HEK293T (cell line): ENCODE measurements around the gene GRID1.

Experiments used
- CTCF ChIA-PET: fragments of 350-600 bp; formaldehyde crosslinking; extraction: SDS; loops from one replicate; lab custom pipeline; 2021; ENCODE audit warnings: antibody characterized with exemption, inconsistent platforms; lab: Yijun Ruan, JAX
- POLR2A ChIA-PET: fragments of 350-600 bp; formaldehyde crosslinking; extraction: SDS; loops from one replicate; lab custom pipeline; 2020; ENCODE audit warnings: antibody characterized with exemption, inconsistent platforms; lab: Yijun Ruan, JAX
- DNase-seq: peaks from one replicate; pipeline ENCODE4 v3.0.0; 2012; ENCODE audit warnings: mixed read lengths; ENCODE audit errors: extremely low spot score
- ARNT ChIP-seq: fragments of 450-650 bp; IDR thresholded peaks from 2 replicates; pipeline ENCODE4 v1.6.1; 2017; ENCODE audit warnings: mild to moderate bottlenecking
- BHLHE40 ChIP-seq: fragments of 450-650 bp; IDR thresholded peaks from 2 replicates; pipeline ENCODE4 v1.6.1; 2016; ENCODE audit warnings: mild to moderate bottlenecking, moderate library complexity, borderline replicate concordance
- CTBP1 ChIP-seq: fragments of 450-650 bp; IDR thresholded peaks from 2 replicates; pipeline ENCODE4 v1.6.1; 2016; ENCODE audit warnings: borderline replicate concordance
- ELF4 ChIP-seq: fragments of 450-650 bp; IDR thresholded peaks from 2 replicates; pipeline ENCODE4 v1.6.1; 2017; ENCODE audit warnings: antibody characterized with exemption
- FOXA1 ChIP-seq: fragments of 450-650 bp; IDR thresholded peaks from 2 replicates; pipeline ENCODE4 v1.6.1; 2016; ENCODE audit warnings: mild to moderate bottlenecking
- FOXK2 ChIP-seq: fragments of 450-650 bp; IDR thresholded peaks from 2 replicates; pipeline ENCODE4 v1.6.1; 2016; ENCODE audit warnings: mild to moderate bottlenecking
- FOXM1 ChIP-seq: fragments of 450-650 bp; IDR thresholded peaks from 2 replicates; pipeline ENCODE4 v1.6.1; 2017; ENCODE audit warnings: mild to moderate bottlenecking, borderline replicate concordance
- HDGF ChIP-seq: fragments of 450-650 bp; IDR thresholded peaks from 2 replicates; pipeline ENCODE4 v1.6.1; 2017; ENCODE audit warnings: antibody characterized with exemption, borderline replicate concordance
- L3MBTL2 ChIP-seq: fragments of 450-650 bp; conservative IDR thresholded peaks from 2 replicates; pipeline ENCODE4 v1.6.1; 2016; ENCODE audit warnings: mild to moderate bottlenecking
- LEF1 ChIP-seq: fragments of 450-650 bp; IDR thresholded peaks from 2 replicates; pipeline ENCODE4 v1.6.1; 2017; ENCODE audit warnings: mild to moderate bottlenecking, borderline replicate concordance
- NFRKB ChIP-seq: fragments of 450-650 bp; IDR thresholded peaks from 2 replicates; pipeline ENCODE4 v1.6.1; 2016; ENCODE audit warnings: mild to moderate bottlenecking, moderate library complexity
- SP1 ChIP-seq: fragments of 450-650 bp; IDR thresholded peaks from 2 replicates; pipeline ENCODE4 v1.6.1; 2017
- SUZ12 ChIP-seq: fragments of 450-650 bp; IDR thresholded peaks from 2 replicates; pipeline ENCODE4 v1.6.1; 2016; ENCODE audit warnings: mild to moderate bottlenecking
- TARDBP ChIP-seq: fragments of 450-650 bp; IDR thresholded peaks from 2 replicates; pipeline ENCODE4 v1.6.1; 2016
- ZNF384 ChIP-seq: fragments of 450-650 bp; IDR thresholded peaks from 2 replicates; pipeline ENCODE4 v1.6.1; 2016
- TF ChIP-seq, protein P1 (sequence below): fragments of 450-650 bp; IDR thresholded peaks from 2 replicates; pipeline ENCODE4 v1.6.1; 2016

GRID1 gene

DNA sequence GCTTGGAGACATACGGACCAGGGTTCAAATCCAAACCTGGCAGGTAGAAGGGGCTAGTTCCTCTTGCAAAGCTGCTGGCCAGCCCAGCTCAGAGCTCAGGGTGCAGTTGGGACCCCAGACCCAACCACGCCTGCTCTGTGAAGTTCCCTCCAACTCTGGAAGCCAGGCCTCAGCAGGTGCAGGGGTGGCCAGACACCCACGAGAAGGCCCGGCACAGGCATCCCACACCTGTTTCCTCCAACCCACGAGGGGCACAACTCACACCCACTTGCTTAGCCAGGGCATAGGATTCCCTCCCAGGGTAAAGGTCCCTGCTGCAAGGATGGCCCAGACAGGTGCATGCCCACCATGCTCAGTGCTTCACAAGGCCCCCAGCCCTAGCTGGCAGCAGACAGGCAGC lies 262.4 kb downstream of the GRID1 start:
- CTCF ChIA-PET, result interaction anchor here (0.6 kb wide), 1 partner anchor 208 kb away, joined by 3 read pairs; no protein-coding TSS in a partner anchor

GRCh38 chr10:86103391-86104101 lies 263.0 kb downstream of the GRID1 start:
- ChIA-PET POLR2A (no interaction called here), CTCF (interaction anchor here (0.6 kb wide), 1 partner anchor 209 kb away, joined by 3 read pairs; no protein-coding TSS in a partner anchor)
- TF ChIP-seq, protein P1, sequence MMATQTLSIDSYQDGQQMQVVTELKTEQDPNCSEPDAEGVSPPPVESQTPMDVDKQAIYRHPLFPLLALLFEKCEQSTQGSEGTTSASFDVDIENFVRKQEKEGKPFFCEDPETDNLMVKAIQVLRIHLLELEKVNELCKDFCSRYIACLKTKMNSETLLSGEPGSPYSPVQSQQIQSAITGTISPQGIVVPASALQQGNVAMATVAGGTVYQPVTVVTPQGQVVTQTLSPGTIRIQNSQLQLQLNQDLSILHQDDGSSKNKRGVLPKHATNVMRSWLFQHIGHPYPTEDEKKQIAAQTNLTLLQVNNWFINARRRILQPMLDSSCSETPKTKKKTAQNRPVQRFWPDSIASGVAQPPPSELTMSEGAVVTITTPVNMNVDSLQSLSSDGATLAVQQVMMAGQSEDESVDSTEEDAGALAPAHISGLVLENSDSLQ, result peak; percentile 52
- no peak for TF ChIP-seq FOXK2
- DNase-seq, result no peak

More for the DNA sequence above, 262.4 kb downstream of the GRID1 start:
- no peak for TF ChIP-seq LEF1
- no peak for TF ChIP-seq CTBP1
- TF ChIP-seq FOXK2, result no peak
- no peak for TF ChIP-seq NFRKB
- no peak for TF ChIP-seq ELF4
- TF ChIP-seq FOXM1, result no peak
- no peak for TF ChIP-seq ARNT
- TF ChIP-seq SP1, result no peak
- TF ChIP-seq, protein P1, result no peak
- no peak for TF ChIP-seq BHLHE40
- TF ChIP-seq L3MBTL2, result no peak
- no peak for TF ChIP-seq TARDBP
- POLR2A ChIA-PET, result no interaction called here
- no peak for DNase-seq

GRCh38 chr10:86102451-86102850 lies 264.1 kb downstream of the GRID1 start:
- TF ChIP-seq, protein P1, result no peak
- TF ChIP-seq ELF4 (no peak), CTBP1 (no peak), SUZ12 (no peak), FOXM1 (no peak), HDGF (no peak), NFRKB (no peak), SP1 (no peak), FOXA1 (no peak), BHLHE40 (no peak)
- DNase-seq, result no peak
- POLR2A ChIA-PET, result no interaction called here
- CTCF ChIA-PET, result no interaction called here

DNA sequence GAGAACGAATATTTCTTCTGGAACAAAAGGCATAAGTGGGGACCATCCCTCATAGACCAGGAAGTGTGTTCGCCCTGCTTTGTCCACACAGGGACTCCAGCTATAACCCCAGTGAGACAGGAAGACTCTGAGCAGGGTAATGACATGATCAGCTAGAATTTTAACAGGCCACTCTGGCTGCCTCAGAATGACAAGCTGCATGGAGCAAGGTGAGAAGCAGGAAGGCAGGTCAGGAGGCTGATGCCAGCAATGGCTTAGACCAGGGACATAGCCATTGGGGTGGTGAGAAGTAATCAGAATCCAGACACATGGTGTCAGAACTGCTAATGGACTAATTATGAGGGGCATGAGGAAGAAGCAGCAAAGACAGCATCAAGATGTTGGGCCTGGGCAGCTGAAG lies 264.6 kb downstream of the GRID1 start:
- TF ChIP-seq HDGF (no peak), ARNT (no peak), FOXA1 (no peak), FOXK2 (no peak), TARDBP (no peak), L3MBTL2 (no peak), BHLHE40 (no peak), LEF1 (no peak), CTBP1 (no peak), NFRKB (no peak), FOXM1 (no peak), ZNF384 (no peak), ELF4 (no peak), SUZ12 (no peak)
- TF ChIP-seq, protein P1, result no peak
- ChIA-PET POLR2A (no interaction called here), CTCF (no interaction called here)
- no peak for DNase-seq

DNA sequence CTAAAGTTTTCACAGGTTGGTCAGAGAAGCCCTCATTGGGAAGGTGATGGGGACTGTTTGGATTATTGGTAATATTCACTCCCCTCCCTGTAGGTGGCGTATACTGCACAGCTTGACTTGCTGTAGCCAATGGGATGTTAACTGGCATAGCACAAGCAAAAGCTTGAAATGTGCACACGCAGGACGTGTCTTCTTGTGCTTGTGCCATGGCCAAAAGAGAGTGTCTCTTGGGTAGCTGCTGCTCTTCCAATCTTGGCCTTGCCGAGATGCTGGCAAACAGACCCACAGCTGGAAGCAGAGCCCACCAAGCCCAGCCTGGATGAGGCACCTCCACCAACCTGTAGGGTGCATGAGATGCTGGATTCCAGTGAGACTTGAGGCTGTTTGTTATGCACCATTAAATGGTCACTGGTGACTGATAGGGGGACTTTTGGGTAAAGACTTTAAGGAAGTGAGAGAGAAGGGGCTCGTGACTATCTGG lies 266.0 kb downstream of the GRID1 start:
- ChIA-PET POLR2A (no interaction called here), CTCF (no interaction called here)
- DNase-seq, result peak; percentile 61
- TF ChIP-seq HDGF (no peak), SP1 (no peak), ELF4 (no peak)
- TF ChIP-seq, protein P1, result no peak
